Measurements from ENCODE around the gene DISC1.

GRCh38 chr1:232031156-232031555, 404.6 kb downstream of the DISC1 start:
- TF ChIP-seq CTCF (conservative IDR thresholded peaks at IDR 0.05; ENCODE audit: low read depth, low read length) (no peak), EZH2 (IDR thresholded peaks at IDR 0.05; ENCODE audit: borderline replicate concordance, low read depth, low read length, poor library complexity, severe bottlenecking) (no peak)
